LNCAP (cell line): ENCODE data around the gene ARHGDIA.

ENCODE experiments used
- TF ChIP-seq, protein P1 (sequence below): fragments of 450-650 bp; IDR thresholded peaks from 2 replicates; pipeline ENCODE4 v1.5.1; 2017; ENCODE audit warnings: mild to moderate bottlenecking

ARHGDIA gene

GRCh38 chr17:81870981-81871386 is at the start of gene ARHGDIA:
Gene ARHGDIA, minus strand, starts transcription at chr17:81871337. Its CDS starts 1,407 bp downstream, at chr17:81869930.
- TF ChIP-seq, protein P1, sequence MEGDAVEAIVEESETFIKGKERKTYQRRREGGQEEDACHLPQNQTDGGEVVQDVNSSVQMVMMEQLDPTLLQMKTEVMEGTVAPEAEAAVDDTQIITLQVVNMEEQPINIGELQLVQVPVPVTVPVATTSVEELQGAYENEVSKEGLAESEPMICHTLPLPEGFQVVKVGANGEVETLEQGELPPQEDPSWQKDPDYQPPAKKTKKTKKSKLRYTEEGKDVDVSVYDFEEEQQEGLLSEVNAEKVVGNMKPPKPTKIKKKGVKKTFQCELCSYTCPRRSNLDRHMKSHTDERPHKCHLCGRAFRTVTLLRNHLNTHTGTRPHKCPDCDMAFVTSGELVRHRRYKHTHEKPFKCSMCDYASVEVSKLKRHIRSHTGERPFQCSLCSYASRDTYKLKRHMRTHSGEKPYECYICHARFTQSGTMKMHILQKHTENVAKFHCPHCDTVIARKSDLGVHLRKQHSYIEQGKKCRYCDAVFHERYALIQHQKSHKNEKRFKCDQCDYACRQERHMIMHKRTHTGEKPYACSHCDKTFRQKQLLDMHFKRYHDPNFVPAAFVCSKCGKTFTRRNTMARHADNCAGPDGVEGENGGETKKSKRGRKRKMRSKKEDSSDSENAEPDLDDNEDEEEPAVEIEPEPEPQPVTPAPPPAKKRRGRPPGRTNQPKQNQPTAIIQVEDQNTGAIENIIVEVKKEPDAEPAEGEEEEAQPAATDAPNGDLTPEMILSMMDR = no peak

DNA sequence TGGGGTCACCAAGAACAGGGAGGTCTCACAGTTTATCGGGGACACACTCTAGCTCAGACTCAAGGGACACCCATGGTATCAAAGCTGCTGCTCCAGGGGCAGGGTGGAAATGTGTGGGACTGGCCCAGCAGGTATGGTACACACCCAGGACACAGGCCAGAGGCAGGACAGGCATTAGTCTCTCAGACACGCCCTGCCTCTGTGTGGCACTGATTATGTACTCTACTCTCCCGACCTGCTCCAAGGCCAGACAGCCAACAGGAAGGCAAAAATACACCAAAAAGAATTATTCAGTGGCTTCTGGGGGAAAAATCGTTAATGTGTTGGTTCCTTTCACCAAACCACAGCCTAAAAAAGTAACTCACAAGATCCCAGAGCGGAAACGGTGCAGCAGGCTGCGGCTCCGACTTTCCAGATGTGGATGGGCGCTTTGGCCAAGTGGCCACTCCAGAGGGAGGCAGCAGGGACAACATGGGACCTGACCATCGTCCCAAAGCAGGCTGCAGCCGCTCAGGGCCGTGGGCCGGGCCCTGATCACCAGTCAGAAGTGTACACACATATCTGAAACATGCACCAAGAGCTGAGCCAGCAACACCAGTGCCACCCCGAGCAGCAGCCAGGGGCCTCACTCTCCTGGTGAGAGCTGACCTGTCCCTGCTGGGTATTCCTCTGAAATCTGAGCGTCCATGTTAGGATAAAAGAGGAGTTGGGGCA is 47.9 kb upstream of the ARHGDIA start:
- TF ChIP-seq, protein P1 = no peak

DNA sequence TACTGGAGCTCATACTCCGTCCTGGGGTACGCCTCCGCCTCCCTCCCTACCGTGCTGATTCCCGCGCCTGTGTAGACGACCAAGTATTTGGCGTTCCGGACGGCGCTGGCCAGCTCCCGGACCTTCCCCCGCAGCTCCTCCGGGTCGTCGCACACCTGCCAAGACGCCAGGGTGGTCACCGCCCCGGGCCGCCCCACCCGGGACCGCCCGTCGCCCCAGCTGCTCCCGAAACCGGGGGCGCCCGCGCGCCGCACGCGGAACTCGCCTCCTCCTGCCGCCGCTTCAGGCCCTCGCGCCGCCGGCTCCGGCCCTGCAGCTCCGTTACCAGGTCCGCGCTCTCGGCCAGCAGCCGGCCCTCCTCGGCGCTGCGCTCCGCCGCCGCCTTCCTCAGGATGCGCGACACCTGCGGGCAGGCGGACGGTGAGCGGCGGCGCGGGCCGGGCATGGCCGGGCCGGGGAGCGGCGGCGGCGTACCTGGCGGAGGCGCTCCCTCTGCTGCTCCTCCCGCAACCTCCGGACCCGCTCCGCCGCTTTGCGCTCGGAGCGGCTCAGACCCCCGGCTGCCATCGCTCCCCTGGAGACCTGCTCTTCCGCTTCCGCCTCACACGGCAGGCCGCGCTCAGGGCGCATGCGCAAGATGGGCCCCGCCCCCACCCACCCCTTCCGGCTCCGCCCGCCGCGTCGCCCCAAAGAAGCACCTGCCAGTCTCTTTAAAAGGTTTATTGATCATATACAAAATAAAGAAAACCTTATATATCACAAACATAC is 46.6 kb upstream of the ARHGDIA start, which contains the start of gene SIRT7:
Gene SIRT7 (minus strand): TSS at position 612 of the 768 bp plus-strand sequence. CDS start 45 bp downstream, at position 567.
- TF ChIP-seq, protein P1 = no peak

DNA sequence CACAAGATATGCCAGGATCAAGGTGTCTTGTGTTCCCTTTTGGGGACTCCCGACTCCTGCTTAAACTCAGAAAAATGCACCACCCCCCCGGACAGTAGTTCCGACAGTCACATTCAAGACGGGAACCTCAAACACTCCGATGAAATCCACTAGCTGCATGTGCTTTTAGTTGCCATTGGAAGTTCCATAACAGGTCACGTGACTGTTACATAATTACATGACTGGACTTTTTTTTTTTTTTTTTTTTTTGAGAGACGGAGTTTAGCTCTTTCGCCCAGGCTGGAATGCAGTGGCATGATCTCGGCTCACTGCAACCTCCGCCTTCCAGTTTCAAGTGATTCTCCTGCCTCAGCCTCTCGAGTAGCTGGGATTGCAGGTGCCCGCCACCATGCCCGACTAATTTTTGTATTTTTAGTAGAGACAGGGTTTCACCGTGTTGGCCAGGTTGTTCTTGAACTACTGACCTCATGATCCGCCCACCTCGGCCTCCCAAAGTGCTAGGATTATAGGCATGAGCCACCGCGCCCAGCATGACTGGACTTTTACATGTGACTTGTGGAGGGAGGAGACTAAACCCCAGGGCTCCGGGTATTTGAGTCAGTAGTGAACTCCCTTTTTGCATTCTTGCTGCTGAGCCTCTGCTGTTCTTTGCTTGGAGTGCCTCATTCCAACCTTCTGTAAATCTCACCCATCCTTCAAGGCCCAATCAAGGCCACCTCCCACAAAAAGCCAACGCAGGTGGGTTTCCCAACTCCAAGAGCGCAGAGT is 45.3 kb upstream of the ARHGDIA start:
- TF ChIP-seq, protein P1 = no peak

DNA sequence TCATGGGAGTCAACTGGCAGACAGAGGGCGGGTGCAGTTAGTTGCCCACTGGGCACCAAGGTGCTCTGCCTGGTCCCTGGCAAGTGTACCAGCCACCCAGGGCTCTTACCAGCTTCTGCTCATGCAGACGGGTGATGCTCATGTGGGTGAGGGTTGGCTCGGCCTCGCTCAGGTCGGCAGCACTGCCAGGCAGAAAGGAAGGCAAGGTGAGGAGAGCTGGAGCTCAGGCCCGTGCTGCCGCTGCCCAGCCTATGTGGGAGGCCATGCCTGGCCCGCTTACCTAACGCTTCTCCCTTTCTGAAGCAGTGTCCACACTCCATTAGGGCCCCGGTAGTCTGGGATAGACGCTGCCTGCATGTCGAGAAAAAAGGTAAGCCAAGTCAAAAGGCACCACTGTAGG is 44.2 kb upstream of the ARHGDIA start:
- TF ChIP-seq, protein P1 = no peak

- TF ChIP-seq, protein P1 = no peak
Measured at GRCh38 chr17:81914103-81914850, 43.1 kb upstream of the ARHGDIA start.
